Measurements from ENCODE around the gene ISM1. TPM values are rescaled to one million over a fixed set of nuclear protein-coding genes. Genes with fewer than 3 reads are reported as not detected.

Gene ISM1
- total and polyA plus RNA-seq, 2 of the 13 experiments (the other 11 are each of a cell fraction or from before 2014, with no cell fraction given) = 0.40 to 1.4 TPM

DNA sequence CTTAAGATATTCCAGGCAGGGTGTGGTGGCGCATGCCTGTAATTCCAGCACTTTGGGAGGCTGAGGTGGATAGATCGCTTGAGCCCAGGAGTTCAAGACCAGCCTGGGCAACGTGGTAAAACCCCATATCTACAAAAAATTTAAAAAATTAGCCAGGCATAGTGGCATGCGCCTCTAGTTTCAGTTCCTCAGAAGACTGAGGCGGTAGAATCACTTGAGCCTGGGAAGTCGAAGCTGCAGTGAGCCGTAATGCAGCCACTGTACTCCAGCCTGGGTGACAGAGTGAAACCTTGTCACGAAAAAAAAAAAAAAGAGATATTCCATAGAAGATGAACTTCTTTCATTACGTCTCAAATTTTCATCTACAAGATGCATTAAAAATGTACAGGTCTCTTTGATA lies 46.7 kb upstream of the ISM1 start:
- Histone ChIP-seq H2AFZ (ENCODE audit: low read length) (no peak overlapping the region), H3K27ac (ENCODE audit: extremely low read length, insufficient read depth, low read length) (no peak overlapping the region), H3K36me3 (replicated peaks in 1 of 2; ENCODE audit: control insufficient read depth in 1 of 2, insufficient read depth in 2 of 2, low read length in 2 of 2) (no peaks in the 10 kb centered on the region), H3K4me3 (replicated peaks in 1 of 3; ENCODE audit: insufficient read depth in 1 of 3, low read depth in 2 of 3, low read length in 3 of 3) (no peak overlapping the region), H3K79me2 (ENCODE audit: insufficient read depth, low read length) (no peaks in the 10 kb centered on the region), H3K9me3 (ENCODE audit: low read length) (no peaks in the 10 kb centered on the region), H3K9ac (ENCODE audit: insufficient read depth, low read depth, low read length) (no peak overlapping the region), H3K27me3 (ENCODE audit: control insufficient read depth in 1 of 2, insufficient read depth in 2 of 2, low read length in 2 of 2) (no peaks in the 10 kb centered on the region), H3K4me2 (ENCODE audit: low read depth, low read length) (no peak overlapping the region), H4K20me1 (ENCODE audit: insufficient read depth, low read length) (no peaks in the 10 kb centered on the region), H3K4me1 (ENCODE audit: insufficient read depth, low read length) (no peaks in the 10 kb centered on the region)
- in situ Hi-C loops (cut with HindIII; ENCODE audit: extremely low pct_ligation_motif_present, low pct_unique_long_range_greater_than_20kb) = no loop called here
- DNase-seq (ENCODE audit: low spot score) (no peak), ATAC-seq (no peak), FAIRE-seq (no peak)
- ChIA-PET POLR2A (no interaction called here), CTCF (ENCODE audit: low intra/inter-chr PET ratio, low total read pairs) (no interaction called here)
- TF ChIP-seq NFKBIZ (CRISPR knock-in tag; IDR thresholded peaks at IDR 0.05) = no peak
- intact Hi-C loops (cut with micrococcal nuclease; ENCODE audit: unreplicated experiment) = no loop called here
- 79% methylated on average over 9 of the region's 9 CpGs for WGBS (ENCODE audit: low lambda C conversion rate)
- no TSS peak for BruUV-seq (replicated peaks)

DNA sequence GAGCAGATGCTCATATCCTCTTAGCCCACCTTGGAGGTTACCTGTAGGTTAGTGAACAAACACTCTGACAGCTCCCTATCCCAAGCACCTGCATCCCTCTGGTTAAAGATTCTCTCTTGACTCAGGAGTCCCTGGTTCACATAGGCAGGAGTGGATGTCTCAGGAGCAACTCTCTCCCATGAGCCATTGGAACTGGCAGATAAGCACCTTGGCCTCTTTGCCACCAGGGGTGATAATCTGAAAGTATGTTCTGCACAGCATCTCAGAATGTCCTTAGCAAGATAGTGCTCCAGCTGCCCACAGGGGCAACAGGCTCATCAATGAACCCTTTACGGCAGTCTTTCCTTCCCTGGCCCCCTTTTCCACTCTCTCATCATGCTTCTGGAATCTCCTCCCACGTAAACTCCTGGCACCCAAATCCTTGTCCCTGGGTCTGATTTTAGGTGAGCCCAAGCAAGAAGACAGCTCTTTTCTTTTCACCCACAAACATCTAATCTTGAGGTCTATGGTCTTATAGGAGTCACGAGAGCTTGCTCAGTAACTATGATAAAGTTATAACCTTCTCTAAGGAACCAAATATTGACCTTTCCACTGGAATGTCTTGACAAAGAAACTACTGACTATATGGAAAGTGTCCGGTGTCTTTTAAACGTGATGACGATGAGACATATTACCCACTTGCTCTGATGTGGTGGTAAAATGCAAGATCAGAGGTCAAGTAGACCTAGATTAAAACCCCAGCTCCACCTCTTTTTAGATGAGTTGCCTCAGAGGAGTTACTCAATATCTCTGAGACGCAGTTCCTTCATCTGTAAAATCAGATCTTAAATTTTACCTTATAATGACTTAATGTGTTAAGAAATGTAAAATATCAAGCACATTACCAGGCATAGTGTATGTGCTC lies 39.8 kb upstream of the ISM1 start:
- Histone ChIP-seq H3K4me2 (ENCODE audit: low read depth, low read length) (no peak overlapping the region), H2AFZ (ENCODE audit: low read length) (no peak overlapping the region), H3K4me1 (ENCODE audit: insufficient read depth, low read length) (no peaks in the 10 kb centered on the region), H3K27me3 (ENCODE audit: control insufficient read depth in 1 of 2, insufficient read depth in 2 of 2, low read length in 2 of 2) (no peaks in the 10 kb centered on the region), H3K27ac (ENCODE audit: extremely low read length, insufficient read depth, low read length) (no peak overlapping the region), H3K9ac (ENCODE audit: insufficient read depth, low read depth, low read length) (no peak overlapping the region), H3K9me3 (ENCODE audit: low read length) (no peaks in the 10 kb centered on the region), H3K4me3 (replicated peaks in 1 of 3; ENCODE audit: insufficient read depth in 1 of 3, low read depth in 2 of 3, low read length in 3 of 3) (no peak overlapping the region), H3K79me2 (ENCODE audit: insufficient read depth, low read length) (no peaks in the 10 kb centered on the region), H4K20me1 (ENCODE audit: insufficient read depth, low read length) (no peaks in the 10 kb centered on the region), H3K36me3 (replicated peaks in 1 of 2; ENCODE audit: control insufficient read depth in 1 of 2, insufficient read depth in 2 of 2, low read length in 2 of 2) (no peaks in the 10 kb centered on the region)
- TF ChIP-seq KLF9 (CRISPR knock-in tag; IDR thresholded peaks at IDR 0.05; ENCODE audit: low read depth) (no peak), CREB1 (IDR thresholded peaks at IDR 0.05) (0 out of 2 replicates have a peak, but pooled peaks have one; percentile 28), CREB1 (CRISPR knock-in tag; IDR thresholded peaks at IDR 0.05) (no peak), NONO (IDR thresholded peaks at IDR 0.05) (no peak), NONO (CRISPR knock-in tag; conservative IDR thresholded peaks at IDR 0.05) (no peak)
- intact Hi-C loops (cut with micrococcal nuclease; ENCODE audit: unreplicated experiment) (no loop called here), in situ Hi-C loops (cut with HindIII; ENCODE audit: extremely low pct_ligation_motif_present, low pct_unique_long_range_greater_than_20kb) (loop anchor here (25.0 kb wide), 1 partner anchor 594 kb away; no protein-coding TSS in a partner anchor)
- DNase-seq (ENCODE audit: low spot score) (no peak), FAIRE-seq (no peak), ATAC-seq (peak; percentile 74)
- ChIA-PET POLR2A (no interaction called here), CTCF (ENCODE audit: low intra/inter-chr PET ratio, low total read pairs) (no interaction called here)
- 19% methylated on average over 7 of the region's 7 CpGs for WGBS (ENCODE audit: low lambda C conversion rate)
- BruUV-seq (replicated peaks) = no TSS peak

Data from HepG2 (cell line).